Smooth muscle cell (in vitro differentiated cells): ENCODE measurements around the gene ZCCHC7. TPM values are rescaled to one million over a fixed set of nuclear protein-coding genes. Genes with fewer than 3 reads are reported as not detected.
"Not testable (repeated sequence)": the region's sequence is repeated elsewhere in the genome, so short reads cannot be mapped to it uniquely, and the experiment has no call there.

Source experiments
- DNase-seq: peaks from one replicate; lab custom pipeline; 2025; ENCODE audit not compliant: unreplicated experiment; lab: John Stamatoyannopoulos, UW
- H2AFZ ChIP-seq: fragments of 200-600 bp; sonication (generic); 2 replicates; pipeline ENCODE4 v1.6.0; 2016; ENCODE audit warnings: antibody characterized with exemption, low read depth, mild to moderate bottlenecking
- H3F3A ChIP-seq: fragments of 200-600 bp; sonication (generic); 2 replicates; pipeline ENCODE4 v1.6.0; 2017; ENCODE audit warnings: antibody characterized with exemption, low read depth
- H3K27ac ChIP-seq: fragments of 200-600 bp; sonication (generic); 2 replicates; pipeline ENCODE4 v1.5.1; 2016; ENCODE audit warnings: low read depth, mild to moderate bottlenecking
- H3K27me3 ChIP-seq: fragments of 200-600 bp; sonication (generic); 2 replicates; pipeline ENCODE4 v1.6.1; 2016; ENCODE audit warnings: low read depth, mild to moderate bottlenecking
- H3K36me3 ChIP-seq: fragments of 200-600 bp; sonication (generic); 2 replicates; pipeline ENCODE4 v1.5.1; 2016; ENCODE audit warnings: low read depth
- H3K4me1 ChIP-seq: fragments of 200-600 bp; sonication (generic); 2 replicates; pipeline ENCODE4 v1.5.1; 2016; ENCODE audit warnings: low read depth
- H3K4me2 ChIP-seq: fragments of 200-600 bp; sonication (generic); 2 replicates; pipeline ENCODE4 v1.6.0; 2016; ENCODE audit warnings: mild to moderate bottlenecking
- H3K4me3 ChIP-seq: fragments of 200-600 bp; sonication (generic); 2 replicates; pipeline ENCODE4 v1.5.1; 2016; ENCODE audit warnings: mild to moderate bottlenecking
- H3K79me2 ChIP-seq: fragments of 200-600 bp; sonication (generic); 2 replicates; pipeline ENCODE4 v1.6.0; 2016; ENCODE audit warnings: low read depth, mild to moderate bottlenecking
- H3K9ac ChIP-seq: fragments of 200-600 bp; sonication (generic); 2 replicates; pipeline ENCODE4 v1.6.0; 2016; ENCODE audit warnings: low read depth
- H3K9me3 ChIP-seq: fragments of 200-600 bp; sonication (generic); replicated peaks from 2 replicates; pipeline ENCODE4 v1.5.1; 2016; ENCODE audit warnings: low read depth
- H4K20me1 ChIP-seq: fragments of 200-600 bp; sonication (generic); 2 replicates; pipeline ENCODE4 v1.6.0; 2016; ENCODE audit warnings: low read depth
- WGBS: methylation state at CpG from one replicate; pipeline ENCODE4 v1.1.7; 2016; ENCODE audit warnings: low lambda C conversion rate; 5-methylcytosine and 5-hydroxymethylcytosine counted together
- polyA plus RNA-seq: library from polyadenylated mRNA; unstranded; fragments of >200 nt; fragmentation: Nextera tagmentation; extraction: Ambion mirVana; gene quantifications from 2 replicates; pipeline ENCODE4 v1.2.1, GENCODE V29; 2016
- total RNA-seq: library from RNA; depleted of rRNA; stranded (reverse); fragments of >200 nt; gene quantifications from 2 replicates; pipeline ENCODE4 v1.2.3, GENCODE V29; 2014
- TF ChIP-seq, protein P1 (sequence below): fragments of 200-600 bp; sonication (generic); IDR thresholded peaks from 2 replicates; pipeline ENCODE4 v1.5.1; 2017; ENCODE audit warnings: borderline replicate concordance, mild to moderate bottlenecking, antibody characterized with exemption; ENCODE audit not compliant: insufficient read depth, poor library complexity, severe bottlenecking

The ZCCHC7 gene
- 24.7 and 25.1 TPM in 2 replicates for total RNA-seq
- 19.0 and 22.5 TPM in 2 replicates for polyA plus RNA-seq

DNA sequence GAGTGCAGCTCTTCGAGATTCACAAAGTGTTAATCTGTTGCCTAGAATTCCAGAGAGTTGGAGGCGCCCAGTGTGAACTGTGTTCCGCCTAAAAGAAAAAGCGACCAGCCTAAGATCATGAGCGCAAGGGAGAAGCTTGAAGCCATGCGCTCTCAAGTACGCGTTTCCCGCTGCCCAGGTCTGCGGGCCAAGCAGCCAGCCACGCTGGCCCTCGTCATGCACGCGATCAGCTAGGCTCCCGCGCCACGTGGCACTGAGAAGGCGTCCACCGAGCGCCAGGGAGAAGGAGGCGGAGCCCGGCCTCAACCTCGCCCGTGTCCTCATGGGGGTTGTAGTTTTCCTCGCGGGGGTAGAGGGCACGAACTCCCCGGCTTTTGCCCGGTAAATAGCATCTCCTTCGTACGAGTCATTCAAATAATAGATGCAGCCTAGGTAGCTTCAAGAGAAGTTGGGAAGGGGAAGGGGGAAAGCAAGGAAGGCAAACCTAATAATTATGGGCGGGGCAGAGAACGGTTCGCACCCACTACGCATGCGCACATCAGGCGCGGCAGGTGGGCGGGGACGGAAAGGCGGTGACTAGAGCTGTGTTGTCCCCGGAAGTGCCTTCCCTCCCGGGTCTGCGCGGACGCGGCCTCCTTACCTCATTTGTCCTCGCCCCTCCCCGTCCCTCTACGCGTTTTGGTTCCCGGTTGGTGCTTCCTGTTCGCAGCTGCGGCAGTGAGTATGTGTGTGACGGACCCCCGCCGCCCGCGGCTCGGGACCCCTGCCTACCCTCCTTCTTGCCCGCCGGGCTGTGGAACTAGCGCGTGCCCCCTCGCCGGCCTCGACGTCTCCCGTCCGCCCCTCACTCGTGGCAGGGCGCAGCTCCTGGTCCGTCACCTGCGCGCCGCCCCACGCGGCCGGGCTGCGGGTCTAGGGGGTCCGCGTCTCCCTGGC, at the start of gene ZCCHC7:
Gene ZCCHC7 (plus strand): TSS at position 668 of the 936 bp plus-strand sequence.
- TF ChIP-seq, protein P1, sequence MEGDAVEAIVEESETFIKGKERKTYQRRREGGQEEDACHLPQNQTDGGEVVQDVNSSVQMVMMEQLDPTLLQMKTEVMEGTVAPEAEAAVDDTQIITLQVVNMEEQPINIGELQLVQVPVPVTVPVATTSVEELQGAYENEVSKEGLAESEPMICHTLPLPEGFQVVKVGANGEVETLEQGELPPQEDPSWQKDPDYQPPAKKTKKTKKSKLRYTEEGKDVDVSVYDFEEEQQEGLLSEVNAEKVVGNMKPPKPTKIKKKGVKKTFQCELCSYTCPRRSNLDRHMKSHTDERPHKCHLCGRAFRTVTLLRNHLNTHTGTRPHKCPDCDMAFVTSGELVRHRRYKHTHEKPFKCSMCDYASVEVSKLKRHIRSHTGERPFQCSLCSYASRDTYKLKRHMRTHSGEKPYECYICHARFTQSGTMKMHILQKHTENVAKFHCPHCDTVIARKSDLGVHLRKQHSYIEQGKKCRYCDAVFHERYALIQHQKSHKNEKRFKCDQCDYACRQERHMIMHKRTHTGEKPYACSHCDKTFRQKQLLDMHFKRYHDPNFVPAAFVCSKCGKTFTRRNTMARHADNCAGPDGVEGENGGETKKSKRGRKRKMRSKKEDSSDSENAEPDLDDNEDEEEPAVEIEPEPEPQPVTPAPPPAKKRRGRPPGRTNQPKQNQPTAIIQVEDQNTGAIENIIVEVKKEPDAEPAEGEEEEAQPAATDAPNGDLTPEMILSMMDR = no peak
- Histone ChIP-seq H3K36me3 (no peaks in the 10 kb centered on the region), H3K4me1 (peaks cover 6% of the 10 kb centered on the region), H3K79me2 (peaks cover 41% of the 10 kb centered on the region), H3K27me3 (no peaks in the 10 kb centered on the region), H3K9me3 (no peaks in the 10 kb centered on the region), H2AFZ (peak within 1 kb of the TSS; percentile 76), H3K27ac (peak within 1 kb of the TSS; percentile 83), H3K9ac (peak within 1 kb of the TSS; percentile 88), H3F3A (no peaks in the 10 kb centered on the region), H3K4me3 (peak within 1 kb of the TSS; percentile 76), H3K4me2 (peak within 1 kb of the TSS; percentile 94), H4K20me1 (peaks cover 25% of the 10 kb centered on the region)
- WGBS = 5% methylated on average over 75 of the region's 82 CpGs
- peak; percentile 91 for DNase-seq

- not testable (repeated sequence) for H3K27me3 ChIP-seq, H3K79me2 ChIP-seq, H4K20me1 ChIP-seq, H3K9ac ChIP-seq, H3F3A ChIP-seq, H3K4me2 ChIP-seq, H3K9me3 ChIP-seq, H2AFZ ChIP-seq, H3K4me3 ChIP-seq, H3K4me1 ChIP-seq, DNase-seq, H3K27ac ChIP-seq, H3K36me3 ChIP-seq
- 89% methylated on average over 4 of the region's 4 CpGs for WGBS
Measured at GRCh38 chr9:37074790-37075189, 45.6 kb upstream of the ZCCHC7 start.

DNA sequence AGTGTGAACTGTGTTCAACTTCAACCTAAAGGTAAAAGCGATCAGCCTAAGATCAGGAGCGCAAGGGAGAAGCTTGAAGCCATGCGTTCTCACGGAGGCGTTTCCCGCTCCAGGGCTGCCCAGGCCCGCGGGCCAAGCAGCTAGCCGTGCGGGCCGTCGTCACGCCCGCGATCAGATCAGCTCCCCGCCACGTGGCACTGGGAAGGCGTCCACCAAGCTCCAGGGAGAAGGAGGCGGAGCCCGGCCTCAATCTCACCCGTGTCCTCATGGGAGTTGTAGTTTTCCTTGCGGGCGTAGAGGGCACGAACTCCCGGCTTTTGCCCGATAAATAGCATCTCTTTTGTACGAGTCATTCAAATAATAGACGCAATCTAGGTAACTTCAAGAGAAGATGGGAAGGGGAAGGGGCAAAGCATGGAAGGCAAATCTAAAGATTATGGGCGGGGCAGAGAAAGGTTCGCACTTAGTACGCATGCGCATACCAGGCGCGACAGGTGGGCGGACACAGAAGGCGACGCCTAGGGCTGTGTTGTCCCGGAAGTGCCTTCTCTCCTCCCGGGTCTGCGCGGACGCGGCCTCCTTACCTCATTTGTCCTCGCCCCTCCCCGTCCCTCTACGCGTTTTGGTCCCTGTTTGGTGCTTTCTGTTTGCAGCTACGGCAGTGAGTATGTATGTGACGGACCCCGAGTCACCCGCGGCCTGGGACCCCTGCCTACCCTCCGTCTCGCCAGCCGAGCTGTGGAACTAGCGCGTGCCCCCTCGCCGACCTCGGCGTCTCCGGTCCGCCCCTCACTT, 40.8 kb upstream of the ZCCHC7 start:
- TF ChIP-seq, protein P1 = no peak
- H3K4me2 ChIP-seq = peak overlapping the region; percentile 88
- H3K27ac ChIP-seq = peak overlapping the region; percentile 47
- 3% methylated on average over 63 of the region's 63 CpGs for WGBS
- peak overlapping the region; percentile 87 for H3K9ac ChIP-seq
- H3K27me3 ChIP-seq = no peaks in the 10 kb centered on the region
- H3K9me3 ChIP-seq = no peaks in the 10 kb centered on the region
- peaks cover 4% of the 10 kb centered on the region for H3K4me1 ChIP-seq
- DNase-seq = peak; percentile 87
- H3K4me3 ChIP-seq = peak overlapping the region; percentile 87
- H4K20me1 ChIP-seq = peaks cover 36% of the 10 kb centered on the region
- H2AFZ ChIP-seq = peak overlapping the region; percentile 96
- H3K36me3 ChIP-seq = no peaks in the 10 kb centered on the region
- H3K79me2 ChIP-seq = peaks cover 43% of the 10 kb centered on the region
- no peaks in the 10 kb centered on the region for H3F3A ChIP-seq

GRCh38 chr9:37080165-37080628, 40.2 kb upstream of the ZCCHC7 start:
- under 1% methylated on average over 32 of the region's 32 CpGs for WGBS
- not testable (repeated sequence) for H3K36me3 ChIP-seq, H3K9me3 ChIP-seq, H3F3A ChIP-seq, H3K4me1 ChIP-seq, H3K27me3 ChIP-seq
- Histone ChIP-seq H3K4me3 (peak overlapping the region; percentile 87), H4K20me1 (peaks cover 42% of the 10 kb centered on the region), H2AFZ (peak overlapping the region; percentile 96), H3K9ac (peak overlapping the region; percentile 87), H3K79me2 (peaks cover 48% of the 10 kb centered on the region), H3K4me2 (peak overlapping the region; percentile 88), H3K27ac (peak overlapping the region; percentile 47)
- DNase-seq = peak; percentile 34

DNA sequence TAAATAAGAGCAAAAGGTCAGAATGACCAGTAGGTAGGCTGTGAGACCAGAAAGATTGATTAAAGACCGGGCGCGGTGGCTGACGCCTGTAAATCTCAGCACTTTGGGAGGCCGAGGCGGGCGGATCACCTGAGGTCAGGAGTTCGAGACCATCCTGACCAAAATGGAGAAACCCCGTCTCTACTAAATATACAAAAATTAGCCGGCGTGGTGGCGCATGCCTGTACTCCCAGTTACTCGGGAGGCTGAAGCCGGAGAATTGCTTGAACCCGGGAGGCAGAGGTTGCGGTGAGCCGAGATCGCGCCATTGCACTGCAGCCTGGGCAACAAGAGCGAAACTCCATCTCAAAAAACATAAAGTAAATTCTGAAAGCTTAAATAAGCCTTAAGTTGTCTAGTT, 38.9 kb upstream of the ZCCHC7 start:
- WGBS = 97% methylated on average over 20 of the region's 20 CpGs

More for the DNA sequence above, 38.9 kb upstream of the ZCCHC7 start:
- peaks cover 48% of the 10 kb centered on the region for H3K79me2 ChIP-seq
- not testable (repeated sequence) for DNase-seq, H3K27ac ChIP-seq, H3K36me3 ChIP-seq, H3K9ac ChIP-seq, H2AFZ ChIP-seq, H3K9me3 ChIP-seq, H3K27me3 ChIP-seq, H3K4me1 ChIP-seq, H3F3A ChIP-seq
- H3K4me3 ChIP-seq = peak overlapping the region; percentile 87
- peak overlapping the region; percentile 88 for H3K4me2 ChIP-seq
- peaks cover 55% of the 10 kb centered on the region for H4K20me1 ChIP-seq
